IPS-15b (cell line): ENCODE measurements around the gene CCDC24.

Source experiments
- H3K27me3 ChIP-seq: one replicate; pipeline ENCODE4 v1.6.1; 2013; ENCODE audit warnings: low read length; ENCODE audit not compliant: control insufficient read depth, insufficient read depth
- H3K36me3 ChIP-seq: one replicate; pipeline ENCODE4 v1.6.1; 2013; ENCODE audit warnings: low read length; ENCODE audit not compliant: control insufficient read depth, insufficient read depth
- H3K4me1 ChIP-seq: one replicate; pipeline ENCODE4 v1.6.1; 2013; ENCODE audit warnings: mild to moderate bottlenecking, low read length; ENCODE audit not compliant: control insufficient read depth, insufficient read depth
- H3K4me3 ChIP-seq: one replicate; pipeline ENCODE4 v1.5.1; 2013; ENCODE audit warnings: low read depth, low read length
- H3K9ac ChIP-seq: one replicate; pipeline ENCODE4 v1.6.1; 2013; ENCODE audit warnings: low read depth, mild to moderate bottlenecking, low read length
- H3K9me3 ChIP-seq: one replicate; pipeline ENCODE4 v1.6.1; 2013; ENCODE audit warnings: mild to moderate bottlenecking, low read length; ENCODE audit not compliant: control insufficient read depth, insufficient read depth

Gene CCDC24

GRCh38 chr1:43991476-43992231 lies at the start of gene CCDC24:
TSS of gene CCDC24 (plus strand) at chr1:43991599. CDS start at chr1:43991879, 280 bp downstream.
- Histone ChIP-seq H3K4me1 (peaks cover 7% of the 10 kb centered on the region), H3K36me3 (peaks cover 4% of the 10 kb centered on the region), H3K9ac (peak within 1 kb of the TSS; percentile 73), H3K4me3 (peak within 1 kb of the TSS; percentile 81), H3K9me3 (no peaks in the 10 kb centered on the region), H3K27me3 (no peaks in the 10 kb centered on the region)

GRCh38 chr1:43942411-43942810 lies 49.0 kb upstream of the CCDC24 start:
- H3K27me3 ChIP-seq: no peaks in the 10 kb centered on the region
- H3K4me1 ChIP-seq: peaks cover 2% of the 10 kb centered on the region
- H3K9ac ChIP-seq: no peak overlapping the region
- no peak overlapping the region for H3K4me3 ChIP-seq
- H3K36me3 ChIP-seq: peaks cover under 1% of the 10 kb centered on the region
- H3K9me3 ChIP-seq: no peaks in the 10 kb centered on the region

GRCh38 chr1:43944860-43945259 lies 46.5 kb upstream of the CCDC24 start:
- Histone ChIP-seq H3K9ac (no peak overlapping the region), H3K4me3 (no peak overlapping the region), H3K4me1 (peaks cover 5% of the 10 kb centered on the region), H3K9me3 (no peaks in the 10 kb centered on the region), H3K27me3 (no peaks in the 10 kb centered on the region), H3K36me3 (peaks cover 5% of the 10 kb centered on the region)

- Histone ChIP-seq H3K9ac (no peak overlapping the region), H3K27me3 (no peaks in the 10 kb centered on the region), H3K4me1 (peaks cover 5% of the 10 kb centered on the region), H3K36me3 (peaks cover 5% of the 10 kb centered on the region), H3K9me3 (no peaks in the 10 kb centered on the region), H3K4me3 (peak overlapping the region; percentile 90)
Observed at GRCh38 chr1:43945674-43946235, 45.6 kb upstream of the CCDC24 start.

GRCh38 chr1:43946236-43947060 lies 45.0 kb upstream of the CCDC24 start, which contains the start of gene IPO13:
TSS of gene IPO13 (plus strand) at chr1:43946950. CDS start at chr1:43947601, 651 bp downstream.
- peaks cover 5% of the 10 kb centered on the region for H3K36me3 ChIP-seq
- H3K4me1 ChIP-seq: peaks cover 5% of the 10 kb centered on the region
- H3K9ac ChIP-seq: peak within 1 kb of the TSS; percentile 88
- H3K9me3 ChIP-seq: no peaks in the 10 kb centered on the region
- no peaks in the 10 kb centered on the region for H3K27me3 ChIP-seq
- H3K4me3 ChIP-seq: peak within 1 kb of the TSS; percentile 90

GRCh38 chr1:43947061-43947873 lies 44.1 kb upstream of the CCDC24 start:
- peaks cover 5% of the 10 kb centered on the region for H3K36me3 ChIP-seq
- H3K27me3 ChIP-seq: no peaks in the 10 kb centered on the region
- H3K9ac ChIP-seq: peak overlapping the region; percentile 88
- H3K4me3 ChIP-seq: peak overlapping the region; percentile 90
- peaks cover 5% of the 10 kb centered on the region for H3K4me1 ChIP-seq
- no peaks in the 10 kb centered on the region for H3K9me3 ChIP-seq

GRCh38 chr1:43947874-43948437 lies 43.4 kb upstream of the CCDC24 start:
- peaks cover 5% of the 10 kb centered on the region for H3K36me3 ChIP-seq
- H3K27me3 ChIP-seq: no peaks in the 10 kb centered on the region
- H3K4me1 ChIP-seq: peaks cover 5% of the 10 kb centered on the region
- peak overlapping the region; percentile 90 for H3K4me3 ChIP-seq
- H3K9me3 ChIP-seq: no peaks in the 10 kb centered on the region
- peak overlapping the region; percentile 60 for H3K9ac ChIP-seq

GRCh38 chr1:43949678-43950077 lies 41.7 kb upstream of the CCDC24 start:
- Histone ChIP-seq H3K27me3 (no peaks in the 10 kb centered on the region), H3K36me3 (peaks cover 5% of the 10 kb centered on the region), H3K4me3 (no peak overlapping the region), H3K9me3 (no peaks in the 10 kb centered on the region), H3K9ac (no peak overlapping the region), H3K4me1 (peaks cover 4% of the 10 kb centered on the region)

- Histone ChIP-seq H3K4me1 (peaks cover 4% of the 10 kb centered on the region), H3K27me3 (no peaks in the 10 kb centered on the region), H3K36me3 (peaks cover 5% of the 10 kb centered on the region), H3K9me3 (no peaks in the 10 kb centered on the region), H3K4me3 (no peak overlapping the region), H3K9ac (no peak overlapping the region)
Observed at GRCh38 chr1:43951021-43951985, 40.1 kb upstream of the CCDC24 start.

GRCh38 chr1:43952731-43953346 lies 38.6 kb upstream of the CCDC24 start:
- no peak overlapping the region for H3K9ac ChIP-seq
- peaks cover under 1% of the 10 kb centered on the region for H3K4me1 ChIP-seq
- peaks cover 14% of the 10 kb centered on the region for H3K36me3 ChIP-seq
- H3K27me3 ChIP-seq: no peaks in the 10 kb centered on the region
- H3K9me3 ChIP-seq: no peaks in the 10 kb centered on the region
- no peak overlapping the region for H3K4me3 ChIP-seq
